GM21529 (cell line): ENCODE measurements around the gene PLEK.
"Not testable (repeated sequence)": the region's sequence is repeated elsewhere in the genome, so short reads cannot be mapped to it uniquely, and the experiment has no call there.

Source experiments
- ATAC-seq: cut with Tn5 transposase; IDR thresholded peaks from one replicate; pipeline ENCODE4 v1.9.1; 2021; ENCODE audit not compliant: unreplicated experiment

The PLEK gene

GRCh38 chr2:68384485-68385107 is 19.5 kb downstream of the PLEK start:
- no peak for ATAC-seq

- ATAC-seq, result peak; percentile 55
Observed at GRCh38 chr2:68385220-68385906, 20.3 kb downstream of the PLEK start.

GRCh38 chr2:68385907-68386287 is 20.8 kb downstream of the PLEK start:
- no peak for ATAC-seq

- no peak for ATAC-seq
Observed at GRCh38 chr2:68386365-68386764, 21.3 kb downstream of the PLEK start.

- ATAC-seq, result peak; percentile 40
Observed at GRCh38 chr2:68387408-68388350, 22.6 kb downstream of the PLEK start.

- ATAC-seq, result no peak
Observed at GRCh38 chr2:68388358-68388757, 23.3 kb downstream of the PLEK start.

- no peak for ATAC-seq
Observed at GRCh38 chr2:68388772-68389171, 23.7 kb downstream of the PLEK start.

- ATAC-seq, result no peak
Observed at GRCh38 chr2:68390114-68390513, 25.0 kb downstream of the PLEK start.

- ATAC-seq, result no peak
Observed at GRCh38 chr2:68390586-68390985, 25.5 kb downstream of the PLEK start.

GRCh38 chr2:68391099-68391498 is 26.0 kb downstream of the PLEK start:
- ATAC-seq, result no peak

- no peak for ATAC-seq
Observed at GRCh38 chr2:68391869-68392268, 26.8 kb downstream of the PLEK start.

- ATAC-seq, result no peak
Observed at GRCh38 chr2:68396093-68396492, 31.0 kb downstream of the PLEK start.

GRCh38 chr2:68397704-68398263 is 32.7 kb downstream of the PLEK start:
- ATAC-seq, result not testable (repeated sequence)

- ATAC-seq, result peak; percentile 85
Observed at GRCh38 chr2:68403199-68403644, 38.1 kb downstream of the PLEK start.

- ATAC-seq, result no peak
Observed at GRCh38 chr2:68404164-68404563, 39.1 kb downstream of the PLEK start.

GRCh38 chr2:68404893-68405799 is 40.1 kb downstream of the PLEK start:
- ATAC-seq, result peak; percentile 65

GRCh38 chr2:68411397-68412126 is 46.5 kb downstream of the PLEK start:
- peak; percentile 95 for ATAC-seq

GRCh38 chr2:68412127-68412819 is 47.2 kb downstream of the PLEK start:
- peak; percentile 39 for ATAC-seq

- no peak for ATAC-seq
Observed at GRCh38 chr2:68413466-68413865, 48.4 kb downstream of the PLEK start.
